Measurements from ENCODE around the gene GAS2L3. TPM values are rescaled to one million over a fixed set of nuclear protein-coding genes. Genes with fewer than 3 reads are reported as not detected.

GAS2L3 gene
- total RNA-seq, 2 donors from 2014 or later, result 2.1 to 2.3 TPM

DNA sequence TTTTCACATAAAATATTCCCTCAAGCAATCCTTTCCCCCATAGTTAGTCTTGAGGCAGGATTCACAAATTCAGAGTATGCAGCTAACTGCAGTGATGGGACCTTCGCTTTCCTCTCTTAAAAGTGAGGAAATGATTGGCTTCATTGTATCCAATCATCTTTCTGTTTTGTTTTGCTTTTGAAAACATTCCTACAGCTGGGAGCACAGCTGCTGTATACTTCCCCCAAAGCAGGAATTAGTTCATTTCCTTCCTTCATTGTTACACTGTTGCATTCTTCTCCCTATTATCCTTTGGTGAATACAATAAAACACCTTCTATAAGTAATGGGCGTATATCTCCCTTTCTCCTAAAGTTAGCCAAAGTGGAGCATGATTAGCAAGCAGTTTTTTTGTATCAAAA lies 9.4 kb upstream of the GAS2L3 start:
- TF ChIP-seq, protein P1, sequence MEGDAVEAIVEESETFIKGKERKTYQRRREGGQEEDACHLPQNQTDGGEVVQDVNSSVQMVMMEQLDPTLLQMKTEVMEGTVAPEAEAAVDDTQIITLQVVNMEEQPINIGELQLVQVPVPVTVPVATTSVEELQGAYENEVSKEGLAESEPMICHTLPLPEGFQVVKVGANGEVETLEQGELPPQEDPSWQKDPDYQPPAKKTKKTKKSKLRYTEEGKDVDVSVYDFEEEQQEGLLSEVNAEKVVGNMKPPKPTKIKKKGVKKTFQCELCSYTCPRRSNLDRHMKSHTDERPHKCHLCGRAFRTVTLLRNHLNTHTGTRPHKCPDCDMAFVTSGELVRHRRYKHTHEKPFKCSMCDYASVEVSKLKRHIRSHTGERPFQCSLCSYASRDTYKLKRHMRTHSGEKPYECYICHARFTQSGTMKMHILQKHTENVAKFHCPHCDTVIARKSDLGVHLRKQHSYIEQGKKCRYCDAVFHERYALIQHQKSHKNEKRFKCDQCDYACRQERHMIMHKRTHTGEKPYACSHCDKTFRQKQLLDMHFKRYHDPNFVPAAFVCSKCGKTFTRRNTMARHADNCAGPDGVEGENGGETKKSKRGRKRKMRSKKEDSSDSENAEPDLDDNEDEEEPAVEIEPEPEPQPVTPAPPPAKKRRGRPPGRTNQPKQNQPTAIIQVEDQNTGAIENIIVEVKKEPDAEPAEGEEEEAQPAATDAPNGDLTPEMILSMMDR (IDR thresholded peaks at IDR 0.05), result no peak
- no peak for TF ChIP-seq POLR2A (IDR thresholded peaks at IDR 0.05)

DNA sequence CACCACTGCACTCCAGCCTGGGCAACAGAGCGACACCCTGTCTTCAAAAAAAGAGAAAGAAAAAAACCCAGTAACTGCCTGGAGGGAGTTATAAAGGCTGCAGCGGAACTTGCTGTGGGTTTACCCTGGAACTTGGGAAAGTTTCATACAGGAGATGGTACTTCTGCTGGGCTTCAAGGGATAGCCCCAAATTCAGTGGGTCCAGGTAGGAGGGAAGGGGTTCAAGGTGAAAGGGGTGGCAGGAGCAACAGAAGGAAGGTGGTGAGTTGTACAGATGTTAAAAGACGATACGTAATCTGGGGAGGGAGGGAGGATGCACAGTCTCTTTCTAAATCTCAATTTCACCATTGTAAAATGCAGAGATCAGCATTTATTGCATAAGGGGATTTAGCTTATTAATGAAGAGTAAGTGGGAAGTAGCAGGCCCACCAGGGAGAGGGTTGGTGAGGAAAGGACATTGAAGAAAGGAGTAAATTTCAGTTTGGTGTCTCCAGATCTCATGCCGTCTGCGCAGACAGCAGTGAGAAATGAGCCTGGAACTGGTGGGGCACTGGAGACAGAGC lies 8.5 kb upstream of the GAS2L3 start:
- WGBS, 2 donors, result 87 to 89% methylated on average over 6 of the region's 6 CpGs
- no peaks in the 10 kb centered on the region for H3K4me1 ChIP-seq
- H3K27ac ChIP-seq, result no peak overlapping the region
- intact Hi-C loops (cut with DNase I), result no loop called here
- no peak for TF ChIP-seq POLR2A (IDR thresholded peaks at IDR 0.05)
- TF ChIP-seq, protein P1 (IDR thresholded peaks at IDR 0.05), result no peak
- H3K36me3 ChIP-seq (replicated peaks in 1 of 2; ENCODE audit: insufficient read depth in 1 of 2, low read depth in 2 of 2), result no peaks in the 10 kb centered on the region
- no peaks in the 10 kb centered on the region for H3K27me3 ChIP-seq
- H3K9me3 ChIP-seq, result no peaks in the 10 kb centered on the region
- ATAC-seq, result no peak
- DNase-seq, result no peak
- H3K4me3 ChIP-seq, result no peak overlapping the region

More for the DNA sequence above, 9.4 kb upstream of the GAS2L3 start:
- Histone ChIP-seq H3K4me3 (no peak overlapping the region), H3K4me1 (no peaks in the 10 kb centered on the region), H3K9me3 (no peaks in the 10 kb centered on the region), H3K27me3 (no peaks in the 10 kb centered on the region), H3K27ac (no peak overlapping the region), H3K36me3 (replicated peaks in 1 of 2; ENCODE audit: insufficient read depth in 1 of 2, low read depth in 2 of 2) (no peaks in the 10 kb centered on the region)
- DNase-seq, result no peak
- 61 to 68% methylated on average over 2 of the region's 2 CpGs for WGBS, 2 donors
- intact Hi-C loops (cut with DNase I), result no loop called here
- no peak for ATAC-seq

DNA sequence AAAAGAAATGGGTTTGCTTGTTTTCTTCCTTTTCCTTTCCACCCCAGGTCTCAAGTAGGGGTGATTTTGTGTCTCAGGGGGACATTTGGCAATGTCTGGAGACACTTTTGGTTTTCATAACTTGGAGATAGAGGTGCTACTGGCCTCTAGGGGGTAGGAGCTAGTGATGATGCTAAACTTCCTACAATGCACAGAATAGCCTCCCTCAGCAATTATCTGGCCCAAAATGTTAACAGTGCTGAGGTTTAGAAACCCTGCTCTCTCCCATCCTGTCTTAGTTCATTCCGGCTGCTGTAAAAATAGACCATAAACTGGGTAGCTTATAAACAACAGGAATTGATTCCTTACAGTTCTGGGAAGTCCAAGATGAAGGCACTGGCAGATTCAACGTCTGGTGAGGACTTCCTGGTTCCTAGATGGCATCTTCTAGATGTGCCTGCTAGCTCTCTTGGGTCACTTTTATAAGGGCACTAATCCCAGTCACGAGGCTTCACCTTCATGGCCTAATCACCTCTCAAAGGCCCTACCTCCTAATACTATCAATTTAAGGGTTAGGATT lies 7.4 kb upstream of the GAS2L3 start:
- 48 to 62% methylated on average over 3 of the region's 3 CpGs for WGBS, 2 donors
- Histone ChIP-seq H3K4me1 (no peaks in the 10 kb centered on the region), H3K27me3 (no peaks in the 10 kb centered on the region), H3K27ac (no peak overlapping the region), H3K9me3 (no peaks in the 10 kb centered on the region), H3K36me3 (replicated peaks in 1 of 2; ENCODE audit: insufficient read depth in 1 of 2, low read depth in 2 of 2) (no peaks in the 10 kb centered on the region), H3K4me3 (no peak overlapping the region)
- intact Hi-C loops (cut with DNase I), result no loop called here
- no peak for DNase-seq
- TF ChIP-seq POLR2A (IDR thresholded peaks at IDR 0.05), result no peak
- TF ChIP-seq, protein P1 (IDR thresholded peaks at IDR 0.05), result no peak
- ATAC-seq, result no peak

DNA sequence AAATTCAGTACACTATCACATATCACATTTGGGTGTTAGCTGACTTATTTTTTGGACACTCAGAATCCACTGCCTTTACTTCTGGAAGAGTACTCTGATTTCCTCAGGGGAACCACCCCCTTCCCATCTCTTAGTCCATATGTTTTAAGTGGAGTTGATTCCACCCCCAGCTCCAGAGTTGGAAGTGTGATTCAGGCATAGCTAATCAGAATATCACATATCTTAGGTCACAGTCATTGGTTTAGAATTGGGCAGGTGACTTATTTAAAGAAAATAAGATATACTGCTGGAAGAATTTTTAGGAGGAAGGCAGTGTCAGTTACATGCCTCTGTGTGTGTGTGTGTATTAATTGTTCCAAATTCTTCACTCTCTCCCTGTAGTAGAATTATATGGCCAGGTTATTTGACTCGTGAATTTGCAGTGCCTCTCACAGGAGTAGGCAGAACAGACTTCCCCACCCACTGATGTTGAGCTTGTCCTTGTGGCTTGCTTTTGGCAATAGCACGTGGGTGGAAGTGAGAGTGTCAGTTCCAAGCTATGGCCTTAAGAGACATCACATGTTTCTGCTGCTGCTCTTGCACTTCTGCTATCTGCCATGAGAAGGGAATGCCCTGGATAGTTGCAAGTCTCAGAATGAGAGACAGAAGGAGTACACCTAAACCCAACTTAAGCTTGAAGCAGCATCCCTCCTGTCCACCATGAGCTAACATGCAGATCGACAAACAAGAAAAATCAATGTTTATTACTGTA lies 6.4 kb upstream of the GAS2L3 start:
- intact Hi-C loops (cut with DNase I), result no loop called here
- Histone ChIP-seq H3K4me3 (no peak overlapping the region), H3K4me1 (no peaks in the 10 kb centered on the region), H3K27me3 (no peaks in the 10 kb centered on the region), H3K36me3 (replicated peaks in 1 of 2; ENCODE audit: insufficient read depth in 1 of 2, low read depth in 2 of 2) (no peaks in the 10 kb centered on the region), H3K9me3 (no peaks in the 10 kb centered on the region), H3K27ac (no peak overlapping the region)
- WGBS, 2 donors, result 30 to 31% methylated on average over 3 of the region's 3 CpGs
- ATAC-seq (no peak), DNase-seq (peak in 1 of 4 donors; percentile 50)
- TF ChIP-seq POLR2A (IDR thresholded peaks at IDR 0.05), result no peak
- TF ChIP-seq, protein P1 (IDR thresholded peaks at IDR 0.05), result no peak
